ENCODE results near the gene CSF1.

GRCh38 chr1:109909561-109909960 lies 1.1 kb upstream of the CSF1 start:
- TF ChIP-seq CTCF (IDR thresholded peaks at IDR 0.05) = no peak
- TF ChIP-seq MAX (IDR thresholded peaks at IDR 0.05) = no peak
- no peak for TF ChIP-seq EP300 (IDR thresholded peaks at IDR 0.05)
- no peak for TF ChIP-seq POLR2A (IDR thresholded peaks at IDR 0.05; ENCODE audit: low read length)
- no peak for TF ChIP-seq MYC (IDR thresholded peaks at IDR 0.05; ENCODE audit: borderline replicate concordance, low read length)
- no peak for TF ChIP-seq FOSL2 (IDR thresholded peaks at IDR 0.05)
- TF ChIP-seq FOSL2 (CRISPR knock-in tag; IDR thresholded peaks at IDR 0.05) = no peak
- TF ChIP-seq RNF2 (IDR thresholded peaks at IDR 0.05; ENCODE audit: borderline replicate concordance, low read depth) = no peak
- no peak for TF ChIP-seq CEBPB (IDR thresholded peaks at IDR 0.05)
- no peak for TF ChIP-seq TFCP2L1 (CRISPR knock-in tag; IDR thresholded peaks at IDR 0.05)
- TF ChIP-seq PBX3 (IDR thresholded peaks at IDR 0.05) = no peak
- TF ChIP-seq RAD21 (conservative IDR thresholded peaks at IDR 0.05 in 1 of 2, IDR thresholded peaks at IDR 0.05 in 1 of 2) = no peak
- TF ChIP-seq SREBF2 (IDR thresholded peaks at IDR 0.05) = no peak
- TF ChIP-seq SMC3 (IDR thresholded peaks at IDR 0.05) = no peak
- no peak for TF ChIP-seq ZNF302 (CRISPR knock-in tag; IDR thresholded peaks at IDR 0.05)

Measured in A549 (cell line).